C4-2B (cell line): ENCODE measurements around the gene PEMT.

ENCODE experiments used
- H3K27ac ChIP-seq: fragments of 450-650 bp; 2 replicates; pipeline ENCODE4 v1.5.1; 2017
- ZFX ChIP-seq: fragments of 450-650 bp; IDR thresholded peaks from 2 replicates; pipeline ENCODE4 v1.6.1; 2017
- TF ChIP-seq, protein P1 (sequence below): fragments of 450-650 bp; conservative IDR thresholded peaks from 2 replicates; pipeline ENCODE4 v1.5.1; 2017; ENCODE audit warnings: mild to moderate bottlenecking

Gene PEMT

DNA sequence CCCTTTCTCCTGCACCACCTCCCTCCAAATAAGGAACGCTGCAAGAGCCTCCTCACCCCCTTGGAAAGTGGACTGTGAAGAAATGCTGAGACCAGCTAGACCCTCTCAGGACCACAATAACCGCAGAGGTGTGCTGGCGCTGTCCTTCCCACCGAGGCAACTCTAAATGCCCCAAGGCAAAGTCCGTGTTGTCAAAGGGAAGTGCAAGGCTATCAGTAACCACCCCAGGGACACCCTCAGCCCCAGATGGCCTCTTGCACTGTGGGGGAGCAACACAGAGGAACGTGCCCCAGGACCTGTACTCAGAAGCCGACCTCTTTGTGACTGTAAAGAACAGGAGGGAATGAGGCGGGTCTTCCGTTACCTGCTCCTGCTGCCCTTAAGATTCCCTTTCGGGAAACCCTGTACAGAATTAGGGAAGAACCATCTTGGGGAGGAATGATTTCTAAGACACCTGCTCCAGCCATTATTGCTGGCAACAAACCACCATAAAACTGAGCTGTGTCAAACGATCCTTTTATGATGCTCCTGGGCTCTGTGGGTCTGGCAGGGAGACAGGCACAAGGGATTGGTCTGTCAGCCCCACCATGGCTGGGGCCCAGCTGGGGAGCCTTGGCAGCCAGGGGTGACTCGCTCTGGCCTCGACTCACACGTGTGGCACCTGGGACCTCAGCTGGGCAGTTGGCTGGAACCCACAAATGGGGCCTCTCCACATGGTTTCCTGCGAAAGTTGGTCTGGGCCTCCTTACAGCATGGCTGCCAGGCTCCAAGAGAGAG lies 129.3 kb downstream of the PEMT start:
- H3K27ac ChIP-seq, result no peak overlapping the region

DNA sequence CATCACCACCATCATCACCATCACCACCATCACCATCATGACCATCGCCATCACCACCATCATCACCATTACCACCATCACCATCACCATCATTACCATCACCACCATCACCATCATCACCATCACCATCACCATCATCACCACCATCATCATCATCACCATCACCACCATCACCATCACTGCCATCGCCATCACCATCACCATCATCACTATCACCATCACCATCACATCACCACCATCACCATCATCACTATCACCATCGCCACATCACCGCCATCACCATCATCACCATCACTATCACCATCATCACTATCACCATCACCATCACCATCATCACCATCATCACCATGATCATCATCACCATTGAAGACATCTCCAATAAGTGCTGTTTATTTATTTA lies 131.5 kb downstream of the PEMT start:
- no peak overlapping the region for H3K27ac ChIP-seq
- no peak for TF ChIP-seq ZFX
- TF ChIP-seq, protein P1, sequence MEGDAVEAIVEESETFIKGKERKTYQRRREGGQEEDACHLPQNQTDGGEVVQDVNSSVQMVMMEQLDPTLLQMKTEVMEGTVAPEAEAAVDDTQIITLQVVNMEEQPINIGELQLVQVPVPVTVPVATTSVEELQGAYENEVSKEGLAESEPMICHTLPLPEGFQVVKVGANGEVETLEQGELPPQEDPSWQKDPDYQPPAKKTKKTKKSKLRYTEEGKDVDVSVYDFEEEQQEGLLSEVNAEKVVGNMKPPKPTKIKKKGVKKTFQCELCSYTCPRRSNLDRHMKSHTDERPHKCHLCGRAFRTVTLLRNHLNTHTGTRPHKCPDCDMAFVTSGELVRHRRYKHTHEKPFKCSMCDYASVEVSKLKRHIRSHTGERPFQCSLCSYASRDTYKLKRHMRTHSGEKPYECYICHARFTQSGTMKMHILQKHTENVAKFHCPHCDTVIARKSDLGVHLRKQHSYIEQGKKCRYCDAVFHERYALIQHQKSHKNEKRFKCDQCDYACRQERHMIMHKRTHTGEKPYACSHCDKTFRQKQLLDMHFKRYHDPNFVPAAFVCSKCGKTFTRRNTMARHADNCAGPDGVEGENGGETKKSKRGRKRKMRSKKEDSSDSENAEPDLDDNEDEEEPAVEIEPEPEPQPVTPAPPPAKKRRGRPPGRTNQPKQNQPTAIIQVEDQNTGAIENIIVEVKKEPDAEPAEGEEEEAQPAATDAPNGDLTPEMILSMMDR, result no peak

More for the DNA sequence above, 129.3 kb downstream of the PEMT start:
- TF ChIP-seq, protein P1, result no peak
- no peak for TF ChIP-seq ZFX

DNA sequence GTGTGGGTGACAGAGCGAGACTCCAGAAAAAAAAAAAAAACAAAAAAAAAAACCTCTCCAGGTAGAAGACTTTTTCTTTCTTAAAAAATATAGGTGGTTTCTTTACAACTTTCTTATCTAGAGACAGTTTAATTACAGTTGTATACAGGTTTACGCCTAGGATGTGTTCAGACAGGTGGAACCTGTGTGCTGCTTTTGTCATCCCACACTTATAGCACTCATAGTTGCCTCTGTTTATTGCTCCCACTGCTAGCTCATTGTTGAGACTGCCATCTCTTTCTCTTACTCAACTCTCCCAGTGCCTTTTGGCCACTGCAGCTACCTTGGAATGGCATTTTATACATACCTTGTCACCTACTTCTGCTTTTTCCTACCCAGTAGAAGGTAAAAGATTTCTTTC lies 133.8 kb downstream of the PEMT start:
- no peak overlapping the region for H3K27ac ChIP-seq
- no peak for TF ChIP-seq ZFX
- TF ChIP-seq, protein P1, result no peak

DNA sequence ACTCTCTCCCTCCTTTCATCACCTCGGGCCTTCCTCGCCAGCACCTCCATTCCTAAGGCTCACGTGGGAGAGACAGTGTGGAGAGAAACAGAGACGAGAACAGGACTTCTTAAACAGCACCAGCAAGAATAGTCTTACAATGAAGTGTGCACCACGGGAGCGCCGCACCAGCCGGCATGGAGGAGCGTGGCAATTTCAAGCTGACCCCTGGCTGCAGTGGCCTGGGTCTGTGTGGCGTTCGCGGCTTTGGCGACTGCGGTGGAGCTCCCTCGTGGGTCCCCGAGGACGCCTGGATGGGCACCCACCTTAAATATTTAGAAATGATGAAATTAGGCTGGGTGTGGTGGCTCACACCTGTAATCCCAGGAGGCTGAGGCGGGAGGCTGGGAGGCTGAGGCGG lies 135.3 kb downstream of the PEMT start:
- TF ChIP-seq, protein P1, result no peak
- TF ChIP-seq ZFX, result no peak
- no peak overlapping the region for H3K27ac ChIP-seq
